HG02623 (cell line): ENCODE data around the gene RIPK4.
"Not testable (repeated sequence)": the region's sequence is repeated elsewhere in the genome, so short reads cannot be mapped to it uniquely, and the experiment has no call there.

ENCODE experiments used
- ATAC-seq: cut with Tn5 transposase; IDR thresholded peaks from one replicate; pipeline ENCODE4 v1.9.1; 2021; ENCODE audit warnings: moderate library complexity; ENCODE audit not compliant: unreplicated experiment

Gene RIPK4

GRCh38 chr21:41740604-41741252 lies 26.1 kb downstream of the RIPK4 start:
- no peak for ATAC-seq

- ATAC-seq = no peak
Observed at GRCh38 chr21:41739936-41740335, 26.9 kb downstream of the RIPK4 start.

GRCh38 chr21:41739011-41739410 lies 27.8 kb downstream of the RIPK4 start:
- ATAC-seq = no peak

- no peak for ATAC-seq
Observed at GRCh38 chr21:41737651-41738324, 29.1 kb downstream of the RIPK4 start.

GRCh38 chr21:41736423-41736822 lies 30.4 kb downstream of the RIPK4 start:
- ATAC-seq = no peak

- ATAC-seq = no peak
Observed at GRCh38 chr21:41733951-41734689, 32.7 kb downstream of the RIPK4 start.

- ATAC-seq = no peak
Observed at GRCh38 chr21:41731081-41731480, 35.8 kb downstream of the RIPK4 start.

- ATAC-seq = no peak
Observed at GRCh38 chr21:41730367-41730765, 36.5 kb downstream of the RIPK4 start.

GRCh38 chr21:41729701-41730366 lies 37.0 kb downstream of the RIPK4 start:
- ATAC-seq = no peak

GRCh38 chr21:41727784-41728763 lies 38.8 kb downstream of the RIPK4 start:
- ATAC-seq = no peak

GRCh38 chr21:41726970-41727783 lies 39.7 kb downstream of the RIPK4 start:
- no peak for ATAC-seq

- ATAC-seq = no peak
Observed at GRCh38 chr21:41726630-41726969, 40.3 kb downstream of the RIPK4 start.

- no peak for ATAC-seq
Observed at GRCh38 chr21:41726058-41726558, 40.7 kb downstream of the RIPK4 start.

GRCh38 chr21:41725421-41726031 lies 41.3 kb downstream of the RIPK4 start:
- ATAC-seq = no peak

- ATAC-seq = not testable (repeated sequence)
Observed at GRCh38 chr21:41723835-41724234, 43.0 kb downstream of the RIPK4 start.

- no peak for ATAC-seq
Observed at GRCh38 chr21:41722052-41723018, 44.5 kb downstream of the RIPK4 start.

GRCh38 chr21:41720250-41720649 lies 46.6 kb downstream of the RIPK4 start:
- no peak for ATAC-seq

- no peak for ATAC-seq
Observed at GRCh38 chr21:41719691-41720090, 47.2 kb downstream of the RIPK4 start.
